K562 (cell line): ENCODE results near the gene OTUD5. TPM values are rescaled to one million over a fixed set of nuclear protein-coding genes. Genes with fewer than 3 reads are reported as not detected.
A peak's percentile ranks its signal among the peaks of the same experiment; 100 is the strongest.

Experiments used
- CAMTA2 ChIP-seq: fragments of 250-450 bp; sonication (Bioruptor Pico); conservative IDR thresholded peaks from 2 replicates; pipeline ENCODE4 v1.5.1; 2022
- E2F4 ChIP-seq: sonication (generic); formaldehyde crosslinking; IDR thresholded peaks from 2 replicates; pipeline ENCODE4 v1.8.0; 2022; ENCODE audit warnings: mild to moderate bottlenecking, low read depth, missing genetic modification reagents
- ELK3 ChIP-seq: fragments of 450-650 bp; formaldehyde crosslinking; IDR thresholded peaks from 2 replicates; pipeline ENCODE4 v1.4.0; 2020; ENCODE audit warnings: mild to moderate bottlenecking
- ESRRA ChIP-seq: fragments of 450-650 bp; IDR thresholded peaks from 2 replicates; pipeline ENCODE4 v1.6.1; 2014; ENCODE audit warnings: low read depth, mild to moderate bottlenecking, moderate library complexity, borderline replicate concordance
- ESRRB ChIP-seq: fragments of 250-450 bp; sonication (Bioruptor Pico); IDR thresholded peaks from 2 replicates; pipeline ENCODE4 v1.5.0; 2020; ENCODE audit warnings: mild to moderate bottlenecking, moderate library complexity, borderline replicate concordance
- FUS ChIP-seq: fragments of 200-400 bp; formaldehyde crosslinking; optimal IDR thresholded peaks from 2 replicates; pipeline ENCODE3; 2017; ENCODE audit warnings: low read depth, low read length
- IRF1 ChIP-seq: sonication (generic); formaldehyde crosslinking; IDR thresholded peaks from 2 replicates; pipeline ENCODE4 v1.8.0; 2022; ENCODE audit warnings: missing genetic modification reagents, mild to moderate bottlenecking, borderline replicate concordance
- KDM5B ChIP-seq: fragments of 200-600 bp; sonication (generic); IDR thresholded peaks from 2 replicates; pipeline ENCODE4 v1.6.1; 2012; ENCODE audit warnings: low read depth, mild to moderate bottlenecking, moderate library complexity, low read length, control low read depth, inconsistent platforms; ENCODE audit not compliant: insufficient replicate concordance
- MIER1 ChIP-seq: fragments of 450-650 bp; IDR thresholded peaks from 2 replicates; pipeline ENCODE4 v1.6.1; 2016; ENCODE audit warnings: antibody characterized with exemption, mild to moderate bottlenecking, low read depth
- PHF8 ChIP-seq: fragments of 200-600 bp; sonication (generic); IDR thresholded peaks from 2 replicates; pipeline ENCODE4 v1.6.1; 2012; ENCODE audit warnings: mixed run types, mild to moderate bottlenecking, inconsistent platforms, low read length, moderate library complexity, borderline replicate concordance
- SIX5 ChIP-seq, 2 experiments: IDR thresholded peaks; 2 replicates each; pipeline ENCODE4 v1.6.1; 2011; ENCODE audit warnings: low read length in 2 of 2, borderline replicate concordance in 1 of 2, low read depth in 1 of 2, mild to moderate bottlenecking in 1 of 2, moderate library complexity in 1 of 2; ENCODE audit not compliant: insufficient read depth in 1 of 2
- TARDBP ChIP-seq: fragments of 450-650 bp; IDR thresholded peaks from 2 replicates; pipeline ENCODE4 v1.6.1; 2016
- TBP ChIP-seq: optimal IDR thresholded peaks from 2 replicates; pipeline ENCODE3; 2011; ENCODE audit warnings: low read depth, low read length, improper control_type of control experiment
- VEZF1 ChIP-seq: fragments of 200-800 bp; sonication (Bioruptor generic); IDR thresholded peaks from 2 replicates; pipeline ENCODE4 v1.6.1; 2017; ENCODE audit warnings: missing genetic modification characterization, missing compliant biosample characterization
- ZNF239 ChIP-seq: fragments of 250-450 bp; sonication (Bioruptor Pico); IDR thresholded peaks from 2 replicates; pipeline ENCODE4 v1.4.0; 2020; ENCODE audit warnings: mild to moderate bottlenecking
- ZNF586 ChIP-seq: fragments of 450-650 bp; formaldehyde crosslinking; conservative IDR thresholded peaks from 2 replicates; pipeline ENCODE4 v1.4.0; 2020; ENCODE audit warnings: mild to moderate bottlenecking, moderate library complexity
- ZNF609 ChIP-seq: sonication (generic); formaldehyde crosslinking; IDR thresholded peaks from 2 replicates; pipeline ENCODE4 v1.8.1; 2023; ENCODE audit warnings: missing genetic modification reagents, mild to moderate bottlenecking, borderline replicate concordance
- polyA plus RNA-seq, 8 experiments: library from polyadenylated mRNA; depleted of rRNA in 4 of 8; stranded (reverse) in 5 of 8; unstranded in 3 of 8; fragments of >200 nt; fragmentation: Nextera tagmentation in 2 of 8; fragmentation: Illumina TruSeq in 1 of 8; extraction: Ambion mirVana in 2 of 8; extraction: Trizol in 1 of 8; gene quantifications; 2 replicates each; pipeline versions ENCODE4 v1.2.1 to v1.2.3, GENCODE V29; 2011 to 2014; ENCODE audit warnings: inconsistent platforms in 1 of 8, missing spikeins in 1 of 8
- total RNA-seq, 7 experiments: library from RNA; depleted of rRNA in 6 of 7; stranded (reverse); fragments of >200 nt in 6 of 7; fragmentation: Illumina TruSeq in 2 of 7; extraction: Trizol in 2 of 7; gene quantifications; 2 replicates each; pipeline versions ENCODE4 v1.2.1 to v1.2.3, GENCODE V29; 2011 to 2021; ENCODE audit warnings: low replicate concordance in 1 of 7

OTUD5 gene
- total and polyA plus RNA-seq, 9 of the 15 experiments (the other 6 are each of a cell fraction or from before 2014, with no cell fraction given): 3.6 to 102 (median 59.0) TPM

GRCh38 chrX:48937054-48937907 is 20.1 kb downstream of the OTUD5 start (continued):
- no peak for TF ChIP-seq ZNF586 (CRISPR knock-in tag)
- no peak for TF ChIP-seq ESRRB (CRISPR knock-in tag)
- no peak for TF ChIP-seq ELK3
- TF ChIP-seq MIER1: no peak
- TF ChIP-seq SIX5 (IDR thresholded peaks at IDR 0.05; ENCODE audit: borderline replicate concordance in 1 of 2, insufficient read depth in 1 of 2, low read depth in 1 of 2, low read length in 2 of 2): no peak
- peak; percentile 96; the same call in 1 of the 2 replicates for TF ChIP-seq ESRRA
- TF ChIP-seq TARDBP: no peak
- no peak for TF ChIP-seq FUS
- TF ChIP-seq E2F4 (CRISPR knock-in tag): no peak
- no peak for TF ChIP-seq ZNF239
- no peak for TF ChIP-seq KDM5B
- TF ChIP-seq PHF8: no peak
- TF ChIP-seq TBP: peak; percentile 44
- no peak for TF ChIP-seq CAMTA2
- no peak for TF ChIP-seq IRF1 (CRISPR knock-in tag)
- TF ChIP-seq ZNF609 (CRISPR knock-in tag): no peak
- TF ChIP-seq VEZF1 (CRISPR knock-in tag): peak; percentile 98
